SK-N-SH (cell line): Measurements from ENCODE around the gene TMEM176A.

Experiments
- CHD2 ChIP-seq: fragments of 150-350 bp; IDR thresholded peaks from 2 replicates; pipeline ENCODE4 v1.6.1; 2018; ENCODE audit warnings: low read length; ENCODE audit not compliant: partially characterized antibody
- CTCF ChIP-seq: fragments of 200-600 bp; sonication (generic); IDR thresholded peaks from 2 replicates; pipeline ENCODE4 v1.6.1; 2017; ENCODE audit warnings: antibody characterized with exemption, mild to moderate bottlenecking, moderate library complexity
- SMC3 ChIP-seq: IDR thresholded peaks from 2 replicates; pipeline ENCODE4 v1.6.1; 2012; ENCODE audit warnings: low read depth, low read length, improper control_type of control experiment
- TAF1 ChIP-seq: IDR thresholded peaks from 2 replicates; pipeline ENCODE4 v1.6.1; 2012; ENCODE audit warnings: low read depth, mild to moderate bottlenecking, low read length, moderate library complexity, borderline replicate concordance

GRCh38 chr7:150838965-150839650 lies 38.5 kb downstream of the TMEM176A start:
- TF ChIP-seq CTCF (no peak), TAF1 (no peak), CHD2 (no peak), SMC3 (no peak)
